ENCODE measurements around the gene TRIM41. TPM values are rescaled to one million over a fixed set of nuclear protein-coding genes. Genes with fewer than 3 reads are reported as not detected.

Gene TRIM41
- total and polyA plus RNA-seq, 9 of the 15 experiments (the other 6 are each of a cell fraction or from before 2014, with no cell fraction given): 1.8 to 47.6 (median 20.9) TPM

DNA sequence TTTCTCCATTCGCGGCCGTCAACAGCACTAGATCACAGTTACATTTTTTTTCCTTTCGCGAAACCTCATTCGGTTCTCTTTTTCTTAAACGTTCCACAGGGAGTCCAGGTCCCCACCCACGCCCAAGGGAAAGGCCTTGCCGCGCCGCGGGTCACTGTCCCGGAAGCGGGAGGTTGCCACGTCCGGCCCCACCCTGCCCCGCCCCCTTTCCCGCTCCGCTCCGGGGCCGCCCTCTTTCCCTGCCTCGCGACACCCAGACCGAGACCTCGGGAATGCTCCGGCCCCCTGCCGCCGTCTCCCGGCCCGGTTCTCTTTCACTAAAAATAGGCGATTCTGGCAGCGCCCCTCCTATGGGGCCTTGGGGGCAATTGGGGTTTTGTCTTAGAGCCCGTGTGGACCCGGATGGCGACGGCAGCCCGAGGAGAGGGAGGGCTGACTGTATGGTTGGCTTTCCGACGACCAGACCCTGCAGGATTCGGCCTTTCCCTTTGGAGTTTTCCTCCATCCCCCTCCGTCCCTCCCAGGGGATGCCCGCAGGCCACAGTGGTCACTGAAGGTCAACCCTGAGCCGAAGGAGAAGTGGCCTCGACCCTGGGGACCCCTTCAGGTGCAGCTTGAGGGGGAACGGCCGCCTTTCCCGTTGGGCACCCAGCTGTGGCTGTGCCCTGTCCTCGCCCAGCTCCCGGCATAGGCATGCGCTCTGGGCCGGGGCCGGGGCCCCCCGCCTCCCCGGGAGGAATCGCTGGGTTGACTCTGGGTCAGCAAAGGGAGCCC, 23.4 kb downstream of the TRIM41 start (continued):
- TF ChIP-seq PTTG1 (tag; IDR thresholded peaks at IDR 0.05; ENCODE audit: low read depth): no peak
- TF ChIP-seq NRF1 (conservative IDR thresholded peaks at IDR 0.05 in 1 of 2, IDR thresholded peaks at IDR 0.05 in 1 of 2): peak; percentile 87 to 89
- no peak for TF ChIP-seq GATA2 (CRISPR knock-in tag; IDR thresholded peaks at IDR 0.05)
- TF ChIP-seq ARID3B (CRISPR knock-in tag; IDR thresholded peaks at IDR 0.05; ENCODE audit: borderline replicate concordance): no peak
- no peak; a peak in 1 of 4 replicates for TF ChIP-seq KDM4B (IDR thresholded peaks at IDR 0.05; ENCODE audit: borderline replicate concordance in 2 of 2, low read depth in 1 of 2)
- TF ChIP-seq TAF1 (IDR thresholded peaks at IDR 0.05; ENCODE audit: control insufficient read depth, extremely low read depth, insufficient read depth, low read length, severe bottlenecking): peak; percentile 83
- no peak for TF ChIP-seq STAT5A (IDR thresholded peaks at IDR 0.05; ENCODE audit: borderline replicate concordance, low read length)
- TF ChIP-seq ZBTB49 (CRISPR knock-in tag; IDR thresholded peaks at IDR 0.05; ENCODE audit: borderline replicate concordance): 0 out of 2 replicates have a peak, but pooled peaks have one; percentile 47
- peak; percentile 34; the same call in 1 of the 2 replicates for TF ChIP-seq NCOR1 (IDR thresholded peaks at IDR 0.05)
- no peak; the same call in 1 of the 2 replicates for TF ChIP-seq NFRKB (IDR thresholded peaks at IDR 0.05; ENCODE audit: low read depth)
- TF ChIP-seq, protein P1, sequence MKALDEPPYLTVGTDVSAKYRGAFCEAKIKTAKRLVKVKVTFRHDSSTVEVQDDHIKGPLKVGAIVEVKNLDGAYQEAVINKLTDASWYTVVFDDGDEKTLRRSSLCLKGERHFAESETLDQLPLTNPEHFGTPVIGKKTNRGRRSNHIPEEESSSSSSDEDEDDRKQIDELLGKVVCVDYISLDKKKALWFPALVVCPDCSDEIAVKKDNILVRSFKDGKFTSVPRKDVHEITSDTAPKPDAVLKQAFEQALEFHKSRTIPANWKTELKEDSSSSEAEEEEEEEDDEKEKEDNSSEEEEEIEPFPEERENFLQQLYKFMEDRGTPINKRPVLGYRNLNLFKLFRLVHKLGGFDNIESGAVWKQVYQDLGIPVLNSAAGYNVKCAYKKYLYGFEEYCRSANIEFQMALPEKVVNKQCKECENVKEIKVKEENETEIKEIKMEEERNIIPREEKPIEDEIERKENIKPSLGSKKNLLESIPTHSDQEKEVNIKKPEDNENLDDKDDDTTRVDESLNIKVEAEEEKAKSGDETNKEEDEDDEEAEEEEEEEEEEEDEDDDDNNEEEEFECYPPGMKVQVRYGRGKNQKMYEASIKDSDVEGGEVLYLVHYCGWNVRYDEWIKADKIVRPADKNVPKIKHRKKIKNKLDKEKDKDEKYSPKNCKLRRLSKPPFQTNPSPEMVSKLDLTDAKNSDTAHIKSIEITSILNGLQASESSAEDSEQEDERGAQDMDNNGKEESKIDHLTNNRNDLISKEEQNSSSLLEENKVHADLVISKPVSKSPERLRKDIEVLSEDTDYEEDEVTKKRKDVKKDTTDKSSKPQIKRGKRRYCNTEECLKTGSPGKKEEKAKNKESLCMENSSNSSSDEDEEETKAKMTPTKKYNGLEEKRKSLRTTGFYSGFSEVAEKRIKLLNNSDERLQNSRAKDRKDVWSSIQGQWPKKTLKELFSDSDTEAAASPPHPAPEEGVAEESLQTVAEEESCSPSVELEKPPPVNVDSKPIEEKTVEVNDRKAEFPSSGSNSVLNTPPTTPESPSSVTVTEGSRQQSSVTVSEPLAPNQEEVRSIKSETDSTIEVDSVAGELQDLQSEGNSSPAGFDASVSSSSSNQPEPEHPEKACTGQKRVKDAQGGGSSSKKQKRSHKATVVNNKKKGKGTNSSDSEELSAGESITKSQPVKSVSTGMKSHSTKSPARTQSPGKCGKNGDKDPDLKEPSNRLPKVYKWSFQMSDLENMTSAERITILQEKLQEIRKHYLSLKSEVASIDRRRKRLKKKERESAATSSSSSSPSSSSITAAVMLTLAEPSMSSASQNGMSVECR (CRISPR knock-in tag; IDR thresholded peaks at IDR 0.05): peak; percentile 16
- TF ChIP-seq, protein P2, sequence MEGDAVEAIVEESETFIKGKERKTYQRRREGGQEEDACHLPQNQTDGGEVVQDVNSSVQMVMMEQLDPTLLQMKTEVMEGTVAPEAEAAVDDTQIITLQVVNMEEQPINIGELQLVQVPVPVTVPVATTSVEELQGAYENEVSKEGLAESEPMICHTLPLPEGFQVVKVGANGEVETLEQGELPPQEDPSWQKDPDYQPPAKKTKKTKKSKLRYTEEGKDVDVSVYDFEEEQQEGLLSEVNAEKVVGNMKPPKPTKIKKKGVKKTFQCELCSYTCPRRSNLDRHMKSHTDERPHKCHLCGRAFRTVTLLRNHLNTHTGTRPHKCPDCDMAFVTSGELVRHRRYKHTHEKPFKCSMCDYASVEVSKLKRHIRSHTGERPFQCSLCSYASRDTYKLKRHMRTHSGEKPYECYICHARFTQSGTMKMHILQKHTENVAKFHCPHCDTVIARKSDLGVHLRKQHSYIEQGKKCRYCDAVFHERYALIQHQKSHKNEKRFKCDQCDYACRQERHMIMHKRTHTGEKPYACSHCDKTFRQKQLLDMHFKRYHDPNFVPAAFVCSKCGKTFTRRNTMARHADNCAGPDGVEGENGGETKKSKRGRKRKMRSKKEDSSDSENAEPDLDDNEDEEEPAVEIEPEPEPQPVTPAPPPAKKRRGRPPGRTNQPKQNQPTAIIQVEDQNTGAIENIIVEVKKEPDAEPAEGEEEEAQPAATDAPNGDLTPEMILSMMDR (IDR thresholded peaks at IDR 0.05 in 2 of 3, conservative IDR thresholded peaks at IDR 0.05 in 1 of 3; ENCODE audit: insufficient read depth in 2 of 3, low read depth in 1 of 3, low read length in 3 of 3): peak in 1 of 3 experiments; percentile 13; a peak in 1 of 6 replicates
- TF ChIP-seq ZNF165 (CRISPR knock-in tag; IDR thresholded peaks at IDR 0.05; ENCODE audit: borderline replicate concordance): no peak

All from K562 (cell line).